K562 (cell line): ENCODE data around the gene EVL. TPM values are rescaled to one million over a fixed set of nuclear protein-coding genes. Genes with fewer than 3 reads are reported as not detected.

Experiments used
- ATAC-seq: fragments of 200-7000 bp; cut with Tn5 transposase; 3 replicates; pipeline ENCODE4 v1.9.1; 2020; ENCODE audit warnings: moderate library complexity
- BruUV-seq: library from RNA; stranded (reverse); fragments of 400-500 nt; replicated peaks from 2 replicates; lab custom pipeline; 2021; lab: Mats Ljungman, UMichigan
- CTCF ChIA-PET: fragments of 300-600 bp; formaldehyde crosslinking; extraction: SDS; loops from one replicate; lab custom pipeline; 2021; ENCODE audit warnings: low intra/inter-chr PET ratio; lab: Yijun Ruan, JAX
- POLR2A ChIA-PET: fragments of 300-600, 350-650 bp; sonication (Branson Sonifier 250); formaldehyde crosslinking; extraction: SDS; loops from one replicate; lab custom pipeline; 2021; ENCODE audit warnings: antibody characterized with exemption, inconsistent platforms; lab: Yijun Ruan, JAX
- DNase-seq, 4 experiments: peaks; one replicate each; pipeline versions ENCODE4 v3.0.0 to v3.0.0-alpha.2; 2011 to 2018; ENCODE audit warnings: low spot score in 3 of 4, mixed read lengths in 3 of 4; ENCODE audit errors: extremely low read depth in 1 of 4
- FAIRE-seq: peaks from 2 replicates; lab custom pipeline; 2011; peaks lifted over from hg19 to GRCh38; lab: Jason Lieb, UNC
- H2AFZ ChIP-seq: 2 replicates; pipeline ENCODE4 v1.6.0; 2011; ENCODE audit warnings: low read depth, low read length, control low read depth, inconsistent platforms
- H3K27ac ChIP-seq: fragments of 200-600 bp; 3 replicates; pipeline ENCODE4 v1.8.0; 2011; ENCODE audit warnings: low read depth, mild to moderate bottlenecking, control low read depth, inconsistent platforms, low read length, moderate library complexity, mixed read lengths; ENCODE audit errors: extremely low read depth
- H3K27me3 ChIP-seq, 2 experiments: fragments of 300-600 bp in 1 of 2; 2 replicates in 1 of 2; 3 replicates in 1 of 2; pipeline versions ENCODE4 v1.6.0 to v1.8.0; 2011; ENCODE audit warnings: inconsistent platforms in 2 of 2, low read length in 2 of 2, mild to moderate bottlenecking in 1 of 2, mixed read lengths in 1 of 2, moderate library complexity in 1 of 2; ENCODE audit not compliant: control insufficient read depth in 2 of 2, insufficient read depth in 2 of 2
- H3K36me3 ChIP-seq: fragments of 300-600 bp; 3 replicates; pipeline ENCODE4 v1.8.0; 2011; ENCODE audit warnings: mild to moderate bottlenecking, low read length, inconsistent platforms; ENCODE audit not compliant: control insufficient read depth, insufficient read depth
- H3K4me1 ChIP-seq, 2 experiments: fragments of 200-600 bp in 1 of 2; replicated peaks in 1 of 2; 2 replicates in 1 of 2; 3 replicates in 1 of 2; pipeline versions ENCODE4 v1.5.1 to v1.8.0; 2011; ENCODE audit warnings: inconsistent platforms in 2 of 2, low read length in 2 of 2, mild to moderate bottlenecking in 1 of 2, mixed read lengths in 1 of 2, moderate library complexity in 1 of 2; ENCODE audit not compliant: control insufficient read depth in 2 of 2, insufficient read depth in 2 of 2
- H3K4me2 ChIP-seq: 2 replicates; pipeline ENCODE4 v1.6.1; 2011; ENCODE audit warnings: low read length, control low read depth, inconsistent platforms, mixed read lengths; ENCODE audit not compliant: insufficient read depth
- H3K4me3 ChIP-seq: fragments of 200-600 bp; sonication (generic), shearing (Covaris generic); 2 replicates; pipeline ENCODE4 v1.5.1; 2016; ENCODE audit warnings: control low read depth, inconsistent platforms
- H3K79me2 ChIP-seq: fragments of 200-600 bp; 3 replicates; pipeline ENCODE4 v1.8.0; 2011; ENCODE audit warnings: low read length, inconsistent platforms; ENCODE audit not compliant: control insufficient read depth, insufficient read depth
- H3K9ac ChIP-seq, 2 experiments: 2 replicates each; pipeline versions ENCODE4 v1.6.0 to v1.6.1; 2011; ENCODE audit warnings: low read depth in 2 of 2, low read length in 2 of 2, control low read depth in 1 of 2, inconsistent platforms in 1 of 2, mild to moderate bottlenecking in 1 of 2, mixed read lengths in 1 of 2; ENCODE audit not compliant: insufficient read depth in 1 of 2
- H3K9me1 ChIP-seq: one replicate; pipeline ENCODE4 v1.6.0; 2011; ENCODE audit warnings: inconsistent platforms, mild to moderate bottlenecking, low read length, moderate library complexity; ENCODE audit not compliant: control insufficient read depth, insufficient read depth
- H3K9me3 ChIP-seq: replicated peaks from 2 replicates; pipeline ENCODE4 v1.5.1; 2011; ENCODE audit warnings: low read depth, low read length, inconsistent platforms; ENCODE audit not compliant: control insufficient read depth, insufficient read depth
- H4K20me1 ChIP-seq: replicated peaks from 2 replicates; pipeline ENCODE4 v1.6.1; 2011; ENCODE audit warnings: low read length, inconsistent platforms, mixed read lengths; ENCODE audit not compliant: control insufficient read depth, insufficient read depth
- ATF7 ChIP-seq: fragments of 450-650 bp; IDR thresholded peaks from 2 replicates; pipeline ENCODE4 v1.7.1; 2014; ENCODE audit warnings: mild to moderate bottlenecking, moderate library complexity
- CHD1 ChIP-seq: fragments of 200-600 bp; sonication (generic); IDR thresholded peaks from one replicate; pipeline ENCODE4 v1.6.1; 2012; ENCODE audit warnings: mild to moderate bottlenecking, moderate library complexity, low read length, inconsistent platforms
- EP400 ChIP-seq: fragments of 450-650 bp; IDR thresholded peaks from 2 replicates; pipeline ENCODE4 v1.6.1; 2017; ENCODE audit warnings: antibody characterized with exemption, mild to moderate bottlenecking, moderate library complexity
- GTF2E2 ChIP-seq: fragments of 200-800 bp; sonication (Bioruptor generic); IDR thresholded peaks from 2 replicates; pipeline ENCODE4 v1.6.1; 2016; ENCODE audit warnings: missing genetic modification characterization, missing compliant biosample characterization
- IRF1 ChIP-seq: sonication (generic); formaldehyde crosslinking; IDR thresholded peaks from 2 replicates; pipeline ENCODE4 v1.8.0; 2022; ENCODE audit warnings: missing genetic modification reagents, mild to moderate bottlenecking, borderline replicate concordance
- KDM4B ChIP-seq, 2 experiments: fragments of 450-650 bp in 1 of 2; sonication (generic) in 1 of 2; IDR thresholded peaks; 2 replicates each; pipeline ENCODE4 v1.6.1; 2016 to 2017; ENCODE audit warnings: borderline replicate concordance in 2 of 2, antibody characterized with exemption in 1 of 2, low read depth in 1 of 2, mild to moderate bottlenecking in 1 of 2
- STAT5B ChIP-seq: fragments of 250-450 bp; sonication (Bioruptor Pico); IDR thresholded peaks from 2 replicates; pipeline ENCODE4 v1.8.0; 2021; ENCODE audit warnings: mild to moderate bottlenecking, inconsistent platforms
- ZBED1 ChIP-seq: IDR thresholded peaks from 2 replicates; pipeline ENCODE4 v1.6.1; 2014
- ZKSCAN1 ChIP-seq: fragments of 150-350 bp; IDR thresholded peaks from 2 replicates; pipeline ENCODE4 v1.6.1; 2016; ENCODE audit warnings: low read depth, low read length
- ZNF311 ChIP-seq: fragments of 250-450 bp; sonication (Bioruptor Pico); IDR thresholded peaks from 2 replicates; pipeline ENCODE4 v1.4.0; 2020; ENCODE audit warnings: mild to moderate bottlenecking, moderate library complexity
- ZNF347 ChIP-seq: fragments of 450-650 bp; formaldehyde crosslinking; IDR thresholded peaks from 2 replicates; pipeline ENCODE4 v1.4.0; 2020; ENCODE audit warnings: low read depth, mild to moderate bottlenecking, moderate library complexity
- ZNF398 ChIP-seq: fragments of 250-450 bp; sonication (Bioruptor Pico); IDR thresholded peaks from 2 replicates; pipeline ENCODE4 v1.8.0; 2021; ENCODE audit warnings: moderate library complexity, mild to moderate bottlenecking, inconsistent platforms
- ZNF76 ChIP-seq: fragments of 250-450 bp; sonication (Bioruptor Pico); IDR thresholded peaks from 2 replicates; pipeline ENCODE4 v1.4.0; 2020; ENCODE audit warnings: mild to moderate bottlenecking, moderate library complexity, borderline replicate concordance
- ZNF77 ChIP-seq: fragments of 250-450 bp; sonication (Bioruptor Pico); IDR thresholded peaks from 2 replicates; pipeline ENCODE4 v1.5.0; 2020
- WGBS: fragments of 100-300 bp; shearing (Covaris generic); methylation state at CpG from one replicate; pipeline ENCODE4 v1.1.6; 2016; ENCODE audit warnings: low coverage, mixed read lengths; ENCODE audit not compliant: insufficient coverage; ENCODE audit errors: missing lambda C conversion rate; 5-methylcytosine and 5-hydroxymethylcytosine counted together
- in situ Hi-C: fragments of 300-500 bp; cut with MboI; formaldehyde crosslinking; loops from 4 replicates; pipeline ENCODE4 v1.15.0; 2018; ENCODE audit warnings: inconsistent platforms, mixed read lengths
- intact Hi-C: fragments of 100-400 bp; cut with micrococcal nuclease; formaldehyde crosslinking; loops from 2 replicates; pipeline ENCODE4 v1.14.2; 2022
- polyA plus RNA-seq, 8 experiments: library from polyadenylated mRNA; depleted of rRNA in 4 of 8; stranded (reverse) in 5 of 8; unstranded in 3 of 8; fragments of >200 nt; fragmentation: Nextera tagmentation in 2 of 8; fragmentation: Illumina TruSeq in 1 of 8; extraction: Ambion mirVana in 2 of 8; extraction: Trizol in 1 of 8; gene quantifications; 2 replicates each; pipeline versions ENCODE4 v1.2.1 to v1.2.3, GENCODE V29; 2011 to 2014; ENCODE audit warnings: inconsistent platforms in 1 of 8, missing spikeins in 1 of 8
- total RNA-seq, 7 experiments: library from RNA; depleted of rRNA in 6 of 7; stranded (reverse); fragments of >200 nt in 6 of 7; fragmentation: Illumina TruSeq in 2 of 7; extraction: Trizol in 2 of 7; gene quantifications; 2 replicates each; pipeline versions ENCODE4 v1.2.1 to v1.2.3, GENCODE V29; 2011 to 2021; ENCODE audit warnings: low replicate concordance in 1 of 7
- TF ChIP-seq, protein P1 (sequence below): fragments of 250-450 bp; sonication (Bioruptor Pico); IDR thresholded peaks from 2 replicates; pipeline ENCODE4 v1.8.0; 2022; ENCODE audit warnings: moderate library complexity, mild to moderate bottlenecking, inconsistent platforms
- TF ChIP-seq, protein P2 (sequence below): sonication (generic); formaldehyde crosslinking; IDR thresholded peaks from 2 replicates; pipeline ENCODE4 v1.8.0; 2022; ENCODE audit warnings: mild to moderate bottlenecking, missing genetic modification reagents

EVL gene
- total and polyA plus RNA-seq, 9 of the 15 experiments (the other 6 are each of a cell fraction or from before 2014, with no cell fraction given), result 2.9 to 43.4 (median 23.9) TPM

DNA sequence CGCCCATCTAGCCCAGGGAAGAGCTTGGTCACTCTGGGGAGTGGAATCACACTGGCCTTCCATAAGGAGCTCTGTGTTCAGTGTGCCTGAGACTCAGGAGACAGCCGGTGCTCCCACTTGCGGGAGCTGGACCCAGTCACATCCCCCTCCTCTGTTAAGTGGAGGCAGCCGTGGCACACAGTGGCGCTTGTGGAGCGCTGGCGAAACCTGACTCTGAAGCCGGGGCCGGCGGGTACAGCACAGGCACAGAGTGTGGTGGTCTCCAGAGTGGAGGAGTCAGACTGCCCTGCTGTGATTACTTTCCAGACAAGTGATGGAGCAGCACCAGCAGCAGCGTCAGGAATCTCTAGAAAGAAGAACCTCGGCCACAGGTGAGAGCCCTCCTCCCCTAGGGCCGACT is 61.2 kb downstream of the EVL start:
- no peak overlapping the region for H2AFZ ChIP-seq
- no peaks in the 10 kb centered on the region for H3K27me3 ChIP-seq
- BruUV-seq, result no TSS peak
- H3K9ac ChIP-seq, result no peak overlapping the region
- H3K27ac ChIP-seq, result no peak overlapping the region
- no peaks in the 10 kb centered on the region for H3K9me1 ChIP-seq
- H3K4me1 ChIP-seq, result no peaks in the 10 kb centered on the region; a peak in 2 of 5 replicates
- in situ Hi-C loops (no loop called here), intact Hi-C loops (no loop called here)
- no peak overlapping the region for H3K4me3 ChIP-seq
- ATAC-seq, result no peak
- H3K36me3 ChIP-seq, result peaks cover 14% of the 10 kb centered on the region; the same call in 2 of the 3 replicates
- WGBS, result 82% methylated on average over 10 of the region's 13 CpGs
- H3K79me2 ChIP-seq, result no peaks in the 10 kb centered on the region
- H4K20me1 ChIP-seq, result no peaks in the 10 kb centered on the region
- POLR2A ChIA-PET, result interaction anchor here (0.6 kb wide), 1 partner anchor 11 kb away, joined by 4 read pairs; no protein-coding TSS in a partner anchor
- DNase-seq, result no peak
- H3K4me2 ChIP-seq, result no peak overlapping the region
- CTCF ChIA-PET, result no interaction called here
- no peaks in the 10 kb centered on the region for H3K9me3 ChIP-seq
- FAIRE-seq, result no peak
- TF ChIP-seq IRF1 (CRISPR knock-in tag) (no peak), ATF7 (no peak), ZNF347 (no peak), EP400 (no peak), KDM4B (IDR thresholded peaks at IDR 0.05; ENCODE audit: borderline replicate concordance in 2 of 2, low read depth in 1 of 2) (no peak), ZNF311 (no peak), CHD1 (no peak), STAT5B (CRISPR knock-in tag) (no peak), GTF2E2 (no peak), ZNF76 (no peak), ZNF398 (no peak), ZKSCAN1 (no peak), ZBED1 (no peak), ZNF77 (CRISPR knock-in tag) (no peak)
- TF ChIP-seq, protein P1, sequence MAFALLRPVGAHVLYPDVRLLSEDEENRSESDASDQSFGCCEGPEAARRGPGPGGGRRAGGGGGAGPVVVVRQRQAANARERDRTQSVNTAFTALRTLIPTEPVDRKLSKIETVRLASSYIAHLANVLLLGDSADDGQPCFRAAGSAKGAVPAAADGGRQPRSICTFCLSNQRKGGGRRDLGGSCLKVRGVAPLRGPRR (CRISPR knock-in tag), result no peak
- TF ChIP-seq, protein P2, sequence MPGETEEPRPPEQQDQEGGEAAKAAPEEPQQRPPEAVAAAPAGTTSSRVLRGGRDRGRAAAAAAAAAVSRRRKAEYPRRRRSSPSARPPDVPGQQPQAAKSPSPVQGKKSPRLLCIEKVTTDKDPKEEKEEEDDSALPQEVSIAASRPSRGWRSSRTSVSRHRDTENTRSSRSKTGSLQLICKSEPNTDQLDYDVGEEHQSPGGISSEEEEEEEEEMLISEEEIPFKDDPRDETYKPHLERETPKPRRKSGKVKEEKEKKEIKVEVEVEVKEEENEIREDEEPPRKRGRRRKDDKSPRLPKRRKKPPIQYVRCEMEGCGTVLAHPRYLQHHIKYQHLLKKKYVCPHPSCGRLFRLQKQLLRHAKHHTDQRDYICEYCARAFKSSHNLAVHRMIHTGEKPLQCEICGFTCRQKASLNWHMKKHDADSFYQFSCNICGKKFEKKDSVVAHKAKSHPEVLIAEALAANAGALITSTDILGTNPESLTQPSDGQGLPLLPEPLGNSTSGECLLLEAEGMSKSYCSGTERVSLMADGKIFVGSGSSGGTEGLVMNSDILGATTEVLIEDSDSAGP, result no peak
